Endodermal cell (in vitro differentiated cells): ENCODE measurements around the gene CHST7. TPM values are rescaled to one million over a fixed set of nuclear protein-coding genes. Genes with fewer than 3 reads are reported as not detected.

Experiments
- DNase-seq: peaks from one replicate; pipeline ENCODE4 v3.0.0-alpha.2; 2017
- H3K27ac ChIP-seq: 2 replicates; pipeline ENCODE4 v1.5.1; 2013; ENCODE audit warnings: mild to moderate bottlenecking, low read depth, low read length, moderate library complexity
- H3K27me3 ChIP-seq: 2 replicates; pipeline ENCODE4 v1.6.1; 2013; ENCODE audit warnings: mild to moderate bottlenecking, low read length, moderate library complexity; ENCODE audit not compliant: insufficient read depth, control insufficient read depth, poor library complexity, severe bottlenecking
- H3K36me3 ChIP-seq: 2 replicates; pipeline ENCODE4 v1.7.0; 2013; ENCODE audit warnings: mild to moderate bottlenecking, low read length, moderate library complexity; ENCODE audit not compliant: control insufficient read depth, insufficient read depth
- H3K4me1 ChIP-seq: one replicate; pipeline ENCODE4 v1.7.0; 2013; ENCODE audit warnings: low read length; ENCODE audit not compliant: control insufficient read depth, insufficient read depth
- H3K4me3 ChIP-seq: 2 replicates; pipeline ENCODE4 v1.5.1; 2013; ENCODE audit warnings: mild to moderate bottlenecking, low read length, moderate library complexity
- H3K9ac ChIP-seq: 2 replicates; pipeline ENCODE4 v1.6.1; 2013; ENCODE audit warnings: mild to moderate bottlenecking, low read length, moderate library complexity; ENCODE audit not compliant: poor library complexity, severe bottlenecking; ENCODE audit errors: extremely low read depth
- H3K9me3 ChIP-seq: 2 replicates; pipeline ENCODE4 v1.6.1; 2013; ENCODE audit warnings: mild to moderate bottlenecking, low read length, moderate library complexity; ENCODE audit not compliant: control insufficient read depth
- H3K27ac Mint-ChIP-seq: 2 replicates; pipeline ENCODE4 v1.8.0; 2020; ENCODE audit warnings: mixed read lengths
- H3K27me3 Mint-ChIP-seq: 2 replicates; pipeline ENCODE4 v1.8.0; 2021; ENCODE audit warnings: mild to moderate bottlenecking, mixed read lengths; ENCODE audit not compliant: insufficient read depth
- H3K36me3 Mint-ChIP-seq: 2 replicates; pipeline ENCODE4 v1.8.0; 2020; ENCODE audit warnings: low read depth, mixed read lengths
- H3K4me1 Mint-ChIP-seq: 2 replicates; pipeline ENCODE4 v1.8.0; 2020; ENCODE audit warnings: mixed read lengths
- H3K4me3 Mint-ChIP-seq: 2 replicates; pipeline ENCODE4 v1.8.0; 2020; ENCODE audit warnings: mild to moderate bottlenecking, moderate library complexity, mixed read lengths
- H3K9me3 Mint-ChIP-seq: 2 replicates; pipeline ENCODE4 v1.8.0; 2020; ENCODE audit warnings: mild to moderate bottlenecking, mixed read lengths
- WGBS, 2 experiments: methylation state at CpG; one replicate each; pipeline versions ENCODE4 v1.1.5 to v1.1.7; 2013; ENCODE audit warnings: missing lambda C conversion rate in 2 of 2, mixed read lengths in 1 of 2; ENCODE audit not compliant: insufficient coverage in 1 of 2, insufficient read length in 1 of 2; 5-methylcytosine and 5-hydroxymethylcytosine counted together
- total RNA-seq, 2 donors: library from RNA; stranded (reverse); fragmentation: NEBNext Ultra II Directional in 1 of 2; extraction: Animal tissue kit (Norgen Biotek cat#: 25700) in 1 of 2; gene quantifications; 2 replicates in 1 of 2; 3 replicates in 1 of 2; pipeline ENCODE4 v1.2.1, GENCODE V29; 2021
- TF ChIP-seq, protein P1 (sequence below): fragments of 200-600 bp; sonication (generic); conservative IDR thresholded peaks from 2 replicates; pipeline ENCODE4 v1.5.0; 2021; ENCODE audit warnings: antibody characterized with exemption, mild to moderate bottlenecking

The CHST7 gene
- total RNA-seq, 2 donors from 2014 or later, result 1.6 to 4.2 TPM

DNA sequence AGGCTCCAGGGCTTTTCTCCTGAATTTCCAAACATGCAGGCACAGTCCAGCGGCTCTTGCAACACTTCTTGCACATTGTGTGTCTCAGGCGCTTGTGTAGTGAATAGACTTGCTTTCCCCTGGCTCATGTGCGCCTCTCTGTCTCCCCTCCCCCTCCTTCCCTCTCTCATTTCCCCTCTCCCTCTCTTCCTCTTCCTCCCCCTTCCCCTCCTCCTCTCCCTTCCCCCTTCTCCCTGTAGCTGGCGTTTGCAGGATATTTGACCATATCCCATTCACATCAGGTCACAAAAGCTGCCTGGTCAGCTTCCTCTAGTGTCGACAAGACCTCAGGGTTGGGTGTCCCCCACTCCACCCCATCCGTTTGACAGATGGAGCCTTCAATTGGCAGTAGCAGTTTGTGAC, 2.4 kb downstream of the CHST7 start:
- H3K27me3 ChIP-seq, result peaks cover 9% of the 10 kb centered on the region
- peak overlapping the region; percentile 66 for H3K4me3 ChIP-seq
- H3K27ac ChIP-seq, result no peak overlapping the region
- 0 to 6% methylated on average over 1 to 6 of the region's 6 CpGs for WGBS, 2 experiments
- no peaks in the 10 kb centered on the region for H3K9me3 ChIP-seq
- H3K4me3 Mint-ChIP-seq, result peak overlapping the region; percentile 58
- peaks cover 20% of the 10 kb centered on the region for H3K4me1 Mint-ChIP-seq
- no peaks in the 10 kb centered on the region for H3K4me1 ChIP-seq
- no peak overlapping the region for H3K9ac ChIP-seq
- no peak for DNase-seq
- H3K27me3 Mint-ChIP-seq, result peaks cover 13% of the 10 kb centered on the region
- peaks cover 59% of the 10 kb centered on the region for H3K9me3 Mint-ChIP-seq
- TF ChIP-seq, protein P1, sequence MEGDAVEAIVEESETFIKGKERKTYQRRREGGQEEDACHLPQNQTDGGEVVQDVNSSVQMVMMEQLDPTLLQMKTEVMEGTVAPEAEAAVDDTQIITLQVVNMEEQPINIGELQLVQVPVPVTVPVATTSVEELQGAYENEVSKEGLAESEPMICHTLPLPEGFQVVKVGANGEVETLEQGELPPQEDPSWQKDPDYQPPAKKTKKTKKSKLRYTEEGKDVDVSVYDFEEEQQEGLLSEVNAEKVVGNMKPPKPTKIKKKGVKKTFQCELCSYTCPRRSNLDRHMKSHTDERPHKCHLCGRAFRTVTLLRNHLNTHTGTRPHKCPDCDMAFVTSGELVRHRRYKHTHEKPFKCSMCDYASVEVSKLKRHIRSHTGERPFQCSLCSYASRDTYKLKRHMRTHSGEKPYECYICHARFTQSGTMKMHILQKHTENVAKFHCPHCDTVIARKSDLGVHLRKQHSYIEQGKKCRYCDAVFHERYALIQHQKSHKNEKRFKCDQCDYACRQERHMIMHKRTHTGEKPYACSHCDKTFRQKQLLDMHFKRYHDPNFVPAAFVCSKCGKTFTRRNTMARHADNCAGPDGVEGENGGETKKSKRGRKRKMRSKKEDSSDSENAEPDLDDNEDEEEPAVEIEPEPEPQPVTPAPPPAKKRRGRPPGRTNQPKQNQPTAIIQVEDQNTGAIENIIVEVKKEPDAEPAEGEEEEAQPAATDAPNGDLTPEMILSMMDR, result no peak
- no peak overlapping the region for H3K27ac Mint-ChIP-seq
- no peaks in the 10 kb centered on the region for H3K36me3 ChIP-seq
- peaks cover 2% of the 10 kb centered on the region for H3K36me3 Mint-ChIP-seq

DNA sequence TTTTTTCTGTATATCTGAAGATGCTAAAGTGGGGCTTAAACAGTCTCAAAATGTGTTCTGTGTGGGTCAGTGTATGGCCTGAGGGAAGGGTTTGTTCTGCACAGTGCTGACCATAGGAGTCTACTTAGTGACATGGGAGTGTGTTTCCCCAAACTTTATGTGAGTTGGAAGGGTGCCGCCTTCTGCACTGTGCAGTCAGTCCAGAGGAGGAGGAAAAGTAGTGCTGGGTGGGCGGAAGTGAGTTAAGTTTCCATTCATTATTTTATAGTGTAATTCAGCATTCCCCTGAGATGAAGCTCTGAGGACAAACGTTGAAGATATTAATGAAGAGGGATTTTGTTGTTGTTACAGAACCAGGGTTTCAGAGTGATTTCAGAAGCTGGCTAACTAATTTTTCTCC, 2.9 kb downstream of the CHST7 start:
- Histone ChIP-seq H3K27me3 (peaks cover 9% of the 10 kb centered on the region), H3K4me3 (peak overlapping the region; percentile 66), H3K27ac (no peak overlapping the region), H3K36me3 (no peaks in the 10 kb centered on the region), H3K9me3 (no peaks in the 10 kb centered on the region), H3K9ac (no peak overlapping the region), H3K4me1 (no peaks in the 10 kb centered on the region)
- peaks cover 13% of the 10 kb centered on the region for H3K27me3 Mint-ChIP-seq
- H3K9me3 Mint-ChIP-seq, result peaks cover 56% of the 10 kb centered on the region
- WGBS, 2 experiments, result 97% methylated on average over 3 of the region's 3 CpGs; no CpG with 5 or more reads in 1 of the 2 experiments
- H3K4me1 Mint-ChIP-seq, result peaks cover 18% of the 10 kb centered on the region
- H3K4me3 Mint-ChIP-seq, result peak overlapping the region; percentile 58
- DNase-seq, result no peak
- H3K36me3 Mint-ChIP-seq, result peaks cover 2% of the 10 kb centered on the region
- TF ChIP-seq, protein P1, result no peak
- no peak overlapping the region for H3K27ac Mint-ChIP-seq

DNA sequence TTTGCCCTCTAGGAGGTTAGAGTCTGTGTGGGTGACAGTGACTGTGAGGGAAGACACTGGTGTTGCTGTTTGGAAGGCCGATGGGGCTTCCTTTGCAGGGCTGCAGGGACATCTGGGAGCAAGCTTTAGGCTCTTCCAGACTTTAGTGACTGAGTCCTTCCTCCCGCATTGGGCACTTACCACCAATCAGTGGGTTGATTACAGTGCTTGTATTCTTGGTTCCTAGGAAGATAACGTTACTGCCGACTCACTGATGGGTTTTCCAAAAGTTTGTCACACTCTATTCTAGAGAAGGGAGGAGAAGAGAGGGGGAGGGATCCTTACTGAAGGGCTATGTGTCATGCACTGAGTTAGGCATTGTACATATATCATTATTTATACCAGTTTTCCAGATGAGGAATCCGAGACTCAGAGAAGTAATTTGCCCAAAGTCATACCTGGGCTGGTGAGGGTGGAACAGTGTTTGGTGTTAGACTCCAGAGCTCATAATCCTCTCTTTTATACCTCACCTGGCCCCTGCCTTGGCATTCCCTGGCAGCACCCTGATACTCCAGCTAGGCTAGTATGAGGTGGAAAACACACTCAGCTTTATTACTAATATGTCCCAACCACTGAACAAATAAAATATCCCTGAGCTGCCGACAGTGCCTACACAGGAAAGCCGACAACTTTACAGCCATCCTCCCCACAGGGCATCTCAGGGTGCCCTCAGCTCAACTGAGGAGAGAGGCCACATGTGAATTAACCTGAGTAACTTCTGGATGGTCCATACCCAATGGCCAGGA, 3.8 kb downstream of the CHST7 start:
- DNase-seq, result no peak
- Histone ChIP-seq H3K9me3 (no peaks in the 10 kb centered on the region), H3K27me3 (peaks cover 9% of the 10 kb centered on the region), H3K4me3 (no peak overlapping the region), H3K9ac (no peak overlapping the region), H3K36me3 (no peaks in the 10 kb centered on the region), H3K4me1 (no peaks in the 10 kb centered on the region), H3K27ac (no peak overlapping the region)
- H3K36me3 Mint-ChIP-seq, result peaks cover 2% of the 10 kb centered on the region
- peaks cover 9% of the 10 kb centered on the region for H3K4me1 Mint-ChIP-seq
- no peak overlapping the region for H3K4me3 Mint-ChIP-seq
- peaks cover 13% of the 10 kb centered on the region for H3K27me3 Mint-ChIP-seq
- WGBS, 2 experiments, result 75% methylated on average over 6 of the region's 7 CpGs; no CpG with 5 or more reads in 1 of the 2 experiments
- no peak overlapping the region for H3K27ac Mint-ChIP-seq
- H3K9me3 Mint-ChIP-seq, result peaks cover 53% of the 10 kb centered on the region
- TF ChIP-seq, protein P1, result no peak
